ENCODE data around the gene CATSPERD.

GRCh38 chr19:5711713-5712161, 8.7 kb upstream of the CATSPERD start:
- TF ChIP-seq, protein P1, sequence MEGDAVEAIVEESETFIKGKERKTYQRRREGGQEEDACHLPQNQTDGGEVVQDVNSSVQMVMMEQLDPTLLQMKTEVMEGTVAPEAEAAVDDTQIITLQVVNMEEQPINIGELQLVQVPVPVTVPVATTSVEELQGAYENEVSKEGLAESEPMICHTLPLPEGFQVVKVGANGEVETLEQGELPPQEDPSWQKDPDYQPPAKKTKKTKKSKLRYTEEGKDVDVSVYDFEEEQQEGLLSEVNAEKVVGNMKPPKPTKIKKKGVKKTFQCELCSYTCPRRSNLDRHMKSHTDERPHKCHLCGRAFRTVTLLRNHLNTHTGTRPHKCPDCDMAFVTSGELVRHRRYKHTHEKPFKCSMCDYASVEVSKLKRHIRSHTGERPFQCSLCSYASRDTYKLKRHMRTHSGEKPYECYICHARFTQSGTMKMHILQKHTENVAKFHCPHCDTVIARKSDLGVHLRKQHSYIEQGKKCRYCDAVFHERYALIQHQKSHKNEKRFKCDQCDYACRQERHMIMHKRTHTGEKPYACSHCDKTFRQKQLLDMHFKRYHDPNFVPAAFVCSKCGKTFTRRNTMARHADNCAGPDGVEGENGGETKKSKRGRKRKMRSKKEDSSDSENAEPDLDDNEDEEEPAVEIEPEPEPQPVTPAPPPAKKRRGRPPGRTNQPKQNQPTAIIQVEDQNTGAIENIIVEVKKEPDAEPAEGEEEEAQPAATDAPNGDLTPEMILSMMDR (IDR thresholded peaks at IDR 0.05 in 2 of 3, conservative IDR thresholded peaks at IDR 0.05 in 1 of 3; ENCODE audit: insufficient read depth in 2 of 3, low read depth in 1 of 3, low read length in 3 of 3) = no peak
- no peak for TF ChIP-seq BMI1 (IDR thresholded peaks at IDR 0.05; ENCODE audit: low read length)
- TF ChIP-seq ETS2 (tag; IDR thresholded peaks at IDR 0.05; ENCODE audit: borderline replicate concordance, poor library complexity, severe bottlenecking) = no peak
- no peak for TF ChIP-seq SMAD3 (CRISPR knock-in tag; conservative IDR thresholded peaks at IDR 0.05)
- no peak for TF ChIP-seq NFE2L1 (tag; IDR thresholded peaks at IDR 0.05; ENCODE audit: borderline replicate concordance, low read depth)
- TF ChIP-seq POLR2A (conservative IDR thresholded peaks at IDR 0.05) = no peak
- TF ChIP-seq ZNF77 (CRISPR knock-in tag; IDR thresholded peaks at IDR 0.05) = no peak
- TF ChIP-seq, protein P2, sequence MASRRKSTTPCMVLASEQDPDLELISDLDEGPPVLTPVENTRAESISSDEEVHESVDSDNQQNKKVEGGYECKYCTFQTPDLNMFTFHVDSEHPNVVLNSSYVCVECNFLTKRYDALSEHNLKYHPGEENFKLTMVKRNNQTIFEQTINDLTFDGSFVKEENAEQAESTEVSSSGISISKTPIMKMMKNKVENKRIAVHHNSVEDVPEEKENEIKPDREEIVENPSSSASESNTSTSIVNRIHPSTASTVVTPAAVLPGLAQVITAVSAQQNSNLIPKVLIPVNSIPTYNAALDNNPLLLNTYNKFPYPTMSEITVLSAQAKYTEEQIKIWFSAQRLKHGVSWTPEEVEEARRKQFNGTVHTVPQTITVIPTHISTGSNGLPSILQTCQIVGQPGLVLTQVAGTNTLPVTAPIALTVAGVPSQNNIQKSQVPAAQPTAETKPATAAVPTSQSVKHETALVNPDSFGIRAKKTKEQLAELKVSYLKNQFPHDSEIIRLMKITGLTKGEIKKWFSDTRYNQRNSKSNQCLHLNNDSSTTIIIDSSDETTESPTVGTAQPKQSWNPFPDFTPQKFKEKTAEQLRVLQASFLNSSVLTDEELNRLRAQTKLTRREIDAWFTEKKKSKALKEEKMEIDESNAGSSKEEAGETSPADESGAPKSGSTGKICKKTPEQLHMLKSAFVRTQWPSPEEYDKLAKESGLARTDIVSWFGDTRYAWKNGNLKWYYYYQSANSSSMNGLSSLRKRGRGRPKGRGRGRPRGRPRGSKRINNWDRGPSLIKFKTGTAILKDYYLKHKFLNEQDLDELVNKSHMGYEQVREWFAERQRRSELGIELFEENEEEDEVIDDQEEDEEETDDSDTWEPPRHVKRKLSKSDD (conservative IDR thresholded peaks at IDR 0.05; ENCODE audit: low read length) = no peak
- TF ChIP-seq TCF7L2 (IDR thresholded peaks at IDR 0.05; ENCODE audit: low read depth, low read length) = no peak

Measured in K562 (cell line).